ENCODE results near the gene FMN1. TPM values are rescaled to one million over a fixed set of nuclear protein-coding genes. Genes with fewer than 3 reads are reported as not detected.

FMN1 gene
- total RNA-seq, 1 experiment from 2014 or later = 3.9 TPM

DNA sequence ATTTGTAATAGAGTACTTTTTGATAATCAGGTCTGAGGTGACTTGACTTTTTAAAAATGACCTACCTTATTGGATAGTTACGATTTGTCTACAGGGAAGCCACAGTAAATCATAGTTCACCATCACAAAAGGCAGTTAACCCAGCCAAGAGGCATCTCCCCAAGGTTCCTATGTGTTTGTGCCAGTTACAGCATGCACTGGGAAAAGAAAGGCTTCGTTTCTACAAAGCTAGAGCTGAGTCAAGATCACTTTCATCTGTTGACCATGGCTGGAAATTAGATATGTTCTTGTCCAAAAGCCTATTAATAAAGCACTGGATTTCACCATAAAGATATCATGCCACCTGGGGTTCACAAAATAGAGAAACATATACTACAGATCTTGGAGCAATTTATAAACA, 336.8 kb downstream of the FMN1 start:
- no peaks in the 10 kb centered on the region for H3K27me3 ChIP-seq (ENCODE audit: control insufficient read depth, insufficient read depth, low read length)
- ChIA-PET POLR2A (no interaction called here), CTCF (no interaction called here)
- no peaks in the 10 kb centered on the region for H3K36me3 ChIP-seq (ENCODE audit: control insufficient read depth, insufficient read depth, low read length)
- DNase-seq (ENCODE audit: low read depth, low spot score) (no peak), ATAC-seq (no peak)
- BruUV-seq (replicated peaks) = no TSS peak
- TF ChIP-seq TCF7L2 (IDR thresholded peaks at IDR 0.05; ENCODE audit: low read depth, low read length) = no peak
- TF ChIP-seq, protein P1, sequence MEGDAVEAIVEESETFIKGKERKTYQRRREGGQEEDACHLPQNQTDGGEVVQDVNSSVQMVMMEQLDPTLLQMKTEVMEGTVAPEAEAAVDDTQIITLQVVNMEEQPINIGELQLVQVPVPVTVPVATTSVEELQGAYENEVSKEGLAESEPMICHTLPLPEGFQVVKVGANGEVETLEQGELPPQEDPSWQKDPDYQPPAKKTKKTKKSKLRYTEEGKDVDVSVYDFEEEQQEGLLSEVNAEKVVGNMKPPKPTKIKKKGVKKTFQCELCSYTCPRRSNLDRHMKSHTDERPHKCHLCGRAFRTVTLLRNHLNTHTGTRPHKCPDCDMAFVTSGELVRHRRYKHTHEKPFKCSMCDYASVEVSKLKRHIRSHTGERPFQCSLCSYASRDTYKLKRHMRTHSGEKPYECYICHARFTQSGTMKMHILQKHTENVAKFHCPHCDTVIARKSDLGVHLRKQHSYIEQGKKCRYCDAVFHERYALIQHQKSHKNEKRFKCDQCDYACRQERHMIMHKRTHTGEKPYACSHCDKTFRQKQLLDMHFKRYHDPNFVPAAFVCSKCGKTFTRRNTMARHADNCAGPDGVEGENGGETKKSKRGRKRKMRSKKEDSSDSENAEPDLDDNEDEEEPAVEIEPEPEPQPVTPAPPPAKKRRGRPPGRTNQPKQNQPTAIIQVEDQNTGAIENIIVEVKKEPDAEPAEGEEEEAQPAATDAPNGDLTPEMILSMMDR (IDR thresholded peaks at IDR 0.05) = no peak
- no peak overlapping the region for H3K27ac ChIP-seq (ENCODE audit: low read length)
- intact Hi-C loops (cut with micrococcal nuclease; ENCODE audit: unreplicated experiment) (no loop called here), in situ Hi-C loops (cut with HindIII; ENCODE audit: low pct_unique_long_range_greater_than_20kb, low sequenced_read_pairs) (no loop called here)
- H3K4me3 ChIP-seq (ENCODE audit: low read depth in 2 of 2, low read length in 2 of 2) = no peak overlapping the region
- no peaks in the 10 kb centered on the region for H3K9me3 ChIP-seq (ENCODE audit: control insufficient read depth, insufficient read depth, low read depth, low read length)
- H3K4me1 ChIP-seq (ENCODE audit: control insufficient read depth, insufficient read depth, low read length) = peaks cover 4% of the 10 kb centered on the region; the same call in 1 of the 2 replicates

DNA sequence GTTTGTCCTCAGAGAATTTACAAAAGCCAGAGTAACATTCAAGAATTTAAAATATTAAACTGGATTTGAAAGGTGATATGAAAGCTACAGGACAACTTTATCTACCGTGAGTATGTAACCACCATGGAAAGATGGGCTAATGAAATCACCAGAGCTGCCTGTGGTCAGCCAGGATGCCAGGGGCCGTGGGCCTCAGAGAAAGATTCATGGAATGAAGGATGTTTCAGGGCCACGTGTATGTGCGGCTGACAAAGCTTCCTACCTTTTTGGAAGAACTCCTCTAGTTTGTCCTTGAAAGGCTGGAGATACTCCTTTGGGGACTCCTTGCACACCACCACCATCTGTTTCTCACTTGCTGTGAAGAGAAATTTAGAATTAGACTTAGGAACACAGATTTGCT, 337.8 kb downstream of the FMN1 start:
- BruUV-seq (replicated peaks) = no TSS peak
- intact Hi-C loops (cut with micrococcal nuclease; ENCODE audit: unreplicated experiment) = no loop called here
- TF ChIP-seq, protein P1 (IDR thresholded peaks at IDR 0.05) = no peak
- TF ChIP-seq SIN3A (IDR thresholded peaks at IDR 0.05; ENCODE audit: borderline replicate concordance, insufficient read depth, low read depth, low read length) (no peak), TCF7L2 (IDR thresholded peaks at IDR 0.05; ENCODE audit: low read depth, low read length) (no peak), POLR2AphosphoS5 (IDR thresholded peaks at IDR 0.05; ENCODE audit: low read depth, low read length) (no peak)
- TF ChIP-seq, protein P2, sequence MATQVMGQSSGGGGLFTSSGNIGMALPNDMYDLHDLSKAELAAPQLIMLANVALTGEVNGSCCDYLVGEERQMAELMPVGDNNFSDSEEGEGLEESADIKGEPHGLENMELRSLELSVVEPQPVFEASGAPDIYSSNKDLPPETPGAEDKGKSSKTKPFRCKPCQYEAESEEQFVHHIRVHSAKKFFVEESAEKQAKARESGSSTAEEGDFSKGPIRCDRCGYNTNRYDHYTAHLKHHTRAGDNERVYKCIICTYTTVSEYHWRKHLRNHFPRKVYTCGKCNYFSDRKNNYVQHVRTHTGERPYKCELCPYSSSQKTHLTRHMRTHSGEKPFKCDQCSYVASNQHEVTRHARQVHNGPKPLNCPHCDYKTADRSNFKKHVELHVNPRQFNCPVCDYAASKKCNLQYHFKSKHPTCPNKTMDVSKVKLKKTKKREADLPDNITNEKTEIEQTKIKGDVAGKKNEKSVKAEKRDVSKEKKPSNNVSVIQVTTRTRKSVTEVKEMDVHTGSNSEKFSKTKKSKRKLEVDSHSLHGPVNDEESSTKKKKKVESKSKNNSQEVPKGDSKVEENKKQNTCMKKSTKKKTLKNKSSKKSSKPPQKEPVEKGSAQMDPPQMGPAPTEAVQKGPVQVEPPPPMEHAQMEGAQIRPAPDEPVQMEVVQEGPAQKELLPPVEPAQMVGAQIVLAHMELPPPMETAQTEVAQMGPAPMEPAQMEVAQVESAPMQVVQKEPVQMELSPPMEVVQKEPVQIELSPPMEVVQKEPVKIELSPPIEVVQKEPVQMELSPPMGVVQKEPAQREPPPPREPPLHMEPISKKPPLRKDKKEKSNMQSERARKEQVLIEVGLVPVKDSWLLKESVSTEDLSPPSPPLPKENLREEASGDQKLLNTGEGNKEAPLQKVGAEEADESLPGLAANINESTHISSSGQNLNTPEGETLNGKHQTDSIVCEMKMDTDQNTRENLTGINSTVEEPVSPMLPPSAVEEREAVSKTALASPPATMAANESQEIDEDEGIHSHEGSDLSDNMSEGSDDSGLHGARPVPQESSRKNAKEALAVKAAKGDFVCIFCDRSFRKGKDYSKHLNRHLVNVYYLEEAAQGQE (IDR thresholded peaks at IDR 0.05; ENCODE audit: insufficient read depth in 1 of 2, low read depth in 2 of 2, low read length in 1 of 2) = no peak
- ChIA-PET CTCF (no interaction called here), POLR2A (no interaction called here)
- ATAC-seq = no peak
- H3K27me3 ChIP-seq (ENCODE audit: control insufficient read depth, insufficient read depth, low read length) = no peaks in the 10 kb centered on the region
- no peak for DNase-seq (ENCODE audit: low read depth, low spot score)
- in situ Hi-C loops (cut with HindIII; ENCODE audit: low pct_unique_long_range_greater_than_20kb, low sequenced_read_pairs) = no loop called here
- H3K27ac ChIP-seq (ENCODE audit: low read length) = no peak overlapping the region
- H3K4me3 ChIP-seq (ENCODE audit: low read depth in 2 of 2, low read length in 2 of 2) = no peak overlapping the region
- no peaks in the 10 kb centered on the region for H3K36me3 ChIP-seq (ENCODE audit: control insufficient read depth, insufficient read depth, low read length)
- peaks cover under 1% of the 10 kb centered on the region; the same call in 1 of the 2 replicates for H3K4me1 ChIP-seq (ENCODE audit: control insufficient read depth, insufficient read depth, low read length)
- no peaks in the 10 kb centered on the region for H3K9me3 ChIP-seq (ENCODE audit: control insufficient read depth, insufficient read depth, low read depth, low read length)

DNA sequence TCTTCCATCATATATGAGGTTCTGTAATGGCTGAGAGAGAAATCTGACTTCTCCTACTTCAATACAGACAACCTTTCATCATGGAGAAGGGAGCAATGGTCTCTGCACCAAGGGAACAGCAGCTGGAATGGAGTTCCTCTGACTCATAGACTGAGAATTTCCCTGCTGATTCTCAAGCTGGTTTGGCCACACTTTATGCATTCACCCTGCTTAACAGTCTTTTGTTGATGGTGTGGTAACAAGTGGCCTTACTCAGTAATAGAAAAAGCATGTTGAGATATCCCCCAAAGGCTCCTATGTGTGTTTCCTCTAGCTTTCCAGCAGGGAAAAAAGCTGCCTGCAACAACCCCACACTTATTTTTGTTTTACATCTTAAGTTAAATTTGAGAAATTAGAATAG, 338.6 kb downstream of the FMN1 start:
- no peak for DNase-seq (ENCODE audit: low read depth, low spot score)
- intact Hi-C loops (cut with micrococcal nuclease; ENCODE audit: unreplicated experiment) = no loop called here
- peak; percentile 84 for ATAC-seq
- no peak overlapping the region for H3K27ac ChIP-seq (ENCODE audit: low read length)
- H3K4me3 ChIP-seq (ENCODE audit: low read depth in 2 of 2, low read length in 2 of 2) = no peak overlapping the region
- no TSS peak for BruUV-seq (replicated peaks)
- POLR2A ChIA-PET = no interaction called here
- in situ Hi-C loops (cut with HindIII; ENCODE audit: low pct_unique_long_range_greater_than_20kb, low sequenced_read_pairs) = no loop called here
- TF ChIP-seq, protein P2 (IDR thresholded peaks at IDR 0.05; ENCODE audit: insufficient read depth in 1 of 2, low read depth in 2 of 2, low read length in 1 of 2) = no peak
- TF ChIP-seq TCF7L2 (IDR thresholded peaks at IDR 0.05; ENCODE audit: low read depth, low read length) (no peak), SIN3A (IDR thresholded peaks at IDR 0.05; ENCODE audit: borderline replicate concordance, insufficient read depth, low read depth, low read length) (no peak), POLR2AphosphoS5 (IDR thresholded peaks at IDR 0.05; ENCODE audit: low read depth, low read length) (no peak)
- TF ChIP-seq, protein P1 (IDR thresholded peaks at IDR 0.05) = no peak
- no peaks in the 10 kb centered on the region for H3K27me3 ChIP-seq (ENCODE audit: control insufficient read depth, insufficient read depth, low read length)
- H3K36me3 ChIP-seq (ENCODE audit: control insufficient read depth, insufficient read depth, low read length) = no peaks in the 10 kb centered on the region
- H3K9me3 ChIP-seq (ENCODE audit: control insufficient read depth, insufficient read depth, low read depth, low read length) = no peaks in the 10 kb centered on the region
- H3K4me1 ChIP-seq (ENCODE audit: control insufficient read depth, insufficient read depth, low read length) = no peaks in the 10 kb centered on the region
- CTCF ChIA-PET = no interaction called here
